MM.1S (cell line): ENCODE results near the gene NR5A2.

ENCODE experiments used
- DNase-seq: peaks from one replicate; pipeline ENCODE4 v3.0.0-alpha.2; 2015
- H2AFZ ChIP-seq: fragments of 300-600 bp; sonication (generic); 2 replicates; pipeline ENCODE4 v1.6.0; 2016; ENCODE audit warnings: antibody characterized with exemption, low read length
- H3F3A ChIP-seq: fragments of 300-600 bp; sonication (generic); 2 replicates; pipeline ENCODE4 v1.6.1; 2016; ENCODE audit warnings: mild to moderate bottlenecking, antibody characterized with exemption, low read length, moderate library complexity, mixed read lengths; ENCODE audit not compliant: insufficient read depth
- H3K27ac ChIP-seq: fragments of 300-600 bp; sonication (generic); 2 replicates; pipeline ENCODE4 v1.5.1; 2016; ENCODE audit warnings: mild to moderate bottlenecking, low read length
- H3K27me3 ChIP-seq: fragments of 300-600 bp; sonication (generic); replicated peaks from 2 replicates; pipeline ENCODE4 v1.6.0; 2016; ENCODE audit warnings: low read length; ENCODE audit not compliant: insufficient read depth
- H3K36me3 ChIP-seq: fragments of 300-600 bp; sonication (generic); replicated peaks from 2 replicates; pipeline ENCODE4 v1.6.1; 2016; ENCODE audit warnings: mild to moderate bottlenecking, low read length, mixed read lengths; ENCODE audit not compliant: insufficient read depth
- H3K4me1 ChIP-seq: fragments of 300-600 bp; sonication (generic); 2 replicates; pipeline ENCODE4 v1.6.1; 2016; ENCODE audit warnings: low read length, mixed read lengths
- H3K4me2 ChIP-seq: fragments of 300-600 bp; sonication (generic); 2 replicates; pipeline ENCODE4 v1.6.0; 2016; ENCODE audit warnings: low read depth, low read length
- H3K4me3 ChIP-seq: fragments of 300-600 bp; sonication (generic); 2 replicates; pipeline ENCODE4 v1.5.1; 2016; ENCODE audit warnings: low read length, mixed read lengths
- H3K79me2 ChIP-seq: fragments of 300-600 bp; sonication (generic); 2 replicates; pipeline ENCODE4 v1.6.1; 2016; ENCODE audit warnings: mixed run types, low read length, mixed read lengths
- H3K9ac ChIP-seq: fragments of 300-600 bp; sonication (generic); 2 replicates; pipeline ENCODE4 v1.6.1; 2016; ENCODE audit warnings: low read length, mixed read lengths
- H3K9me2 ChIP-seq: fragments of 300-600 bp; sonication (generic); replicated peaks from 2 replicates; pipeline ENCODE4 v1.6.1; 2016; ENCODE audit warnings: mild to moderate bottlenecking, low read length, mixed read lengths; ENCODE audit not compliant: insufficient read depth
- H3K9me3 ChIP-seq: fragments of 300-600 bp; sonication (generic); replicated peaks from 2 replicates; pipeline ENCODE4 v1.6.1; 2016; ENCODE audit warnings: mild to moderate bottlenecking, low read length, mixed read lengths; ENCODE audit not compliant: insufficient read depth
- H4K20me1 ChIP-seq: fragments of 300-600 bp; sonication (generic); 2 replicates; pipeline ENCODE4 v1.6.1; 2016; ENCODE audit warnings: mild to moderate bottlenecking, low read length, moderate library complexity, mixed read lengths; ENCODE audit not compliant: insufficient read depth
- CTCF ChIP-seq: fragments of 300-600 bp; sonication (generic); IDR thresholded peaks from 2 replicates; pipeline ENCODE4 v1.5.1; 2016; ENCODE audit warnings: antibody characterized with exemption, low read length, mixed read lengths
- EZH2 ChIP-seq: fragments of 300-600 bp; sonication (generic); optimal IDR thresholded peaks from 2 replicates; pipeline ENCODE3; 2017; ENCODE audit warnings: low read depth, mild to moderate bottlenecking, antibody characterized with exemption, low read length, mixed read lengths
- EZH2phosphoT487 ChIP-seq: fragments of 300-600 bp; sonication (generic); IDR thresholded peaks from 2 replicates; pipeline ENCODE4 v1.6.1; 2018; ENCODE audit warnings: antibody characterized with exemption, low read length

Gene NR5A2

DNA sequence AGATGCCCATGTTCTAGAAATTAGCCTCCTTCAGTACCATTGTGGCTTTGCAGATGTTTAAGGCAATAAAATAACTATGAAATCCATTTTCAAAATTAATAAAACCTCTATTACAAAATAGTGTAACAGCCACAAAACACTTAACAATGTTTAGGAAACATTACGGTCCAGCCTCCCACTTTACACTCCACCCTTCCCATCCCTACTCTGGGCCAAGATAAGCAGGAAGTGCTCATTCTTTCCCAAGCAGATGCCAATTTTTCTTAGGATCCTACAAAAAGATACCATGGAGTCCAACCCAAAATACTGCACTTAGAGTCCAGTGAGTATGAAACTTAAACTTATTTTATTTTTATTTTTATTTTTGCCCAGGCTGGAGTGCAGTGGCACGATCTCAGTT is 150.8 kb downstream of the NR5A2 start:
- Histone ChIP-seq H4K20me1 (no peaks in the 10 kb centered on the region), H3K4me2 (no peak overlapping the region), H3K9me2 (no peaks in the 10 kb centered on the region), H3K27ac (no peak overlapping the region), H3K27me3 (no peaks in the 10 kb centered on the region), H2AFZ (no peak overlapping the region), H3K79me2 (no peaks in the 10 kb centered on the region), H3K9me3 (no peaks in the 10 kb centered on the region), H3K36me3 (no peaks in the 10 kb centered on the region), H3K4me3 (no peak overlapping the region), H3K4me1 (no peaks in the 10 kb centered on the region), H3K9ac (no peak overlapping the region), H3F3A (no peaks in the 10 kb centered on the region)
- no peak for DNase-seq
- no peak for TF ChIP-seq CTCF
- TF ChIP-seq EZH2phosphoT487, result no peak
- TF ChIP-seq EZH2, result no peak

DNA sequence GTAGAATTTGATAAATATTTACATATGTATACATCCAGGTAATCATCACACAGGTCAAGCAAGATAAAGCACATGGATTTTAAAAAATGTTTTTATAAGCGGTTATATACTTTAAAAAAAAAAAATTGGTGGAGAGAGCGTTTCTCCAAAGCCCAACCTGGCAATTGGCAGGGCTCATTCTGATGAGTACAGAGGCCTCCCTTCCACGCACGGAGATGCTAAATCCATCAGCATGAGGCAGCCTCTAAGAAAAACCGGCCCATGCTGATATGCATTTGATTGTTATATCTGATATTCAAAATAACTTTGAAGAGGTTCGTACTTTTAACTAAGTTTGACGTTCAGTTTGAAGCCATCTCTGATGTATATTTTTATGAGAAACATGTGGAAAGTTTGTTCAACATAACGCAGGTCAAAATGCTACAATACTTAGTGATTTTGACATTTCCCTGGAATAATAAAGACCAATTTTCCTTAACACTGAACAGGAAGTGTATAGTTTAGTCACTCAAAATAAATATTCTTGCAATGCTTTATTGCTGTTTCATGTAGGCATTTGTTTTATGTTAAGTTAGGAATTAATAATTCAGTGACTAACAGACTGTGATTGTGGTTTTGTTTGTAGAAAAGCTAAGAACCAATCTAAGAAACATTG is 151.7 kb downstream of the NR5A2 start:
- Histone ChIP-seq H3K4me1 (no peaks in the 10 kb centered on the region), H2AFZ (no peak overlapping the region), H3K9ac (no peak overlapping the region), H3K9me2 (no peaks in the 10 kb centered on the region), H4K20me1 (no peaks in the 10 kb centered on the region), H3K27ac (no peak overlapping the region), H3K9me3 (no peaks in the 10 kb centered on the region), H3K79me2 (no peaks in the 10 kb centered on the region), H3K4me2 (no peak overlapping the region), H3K4me3 (no peak overlapping the region), H3F3A (no peaks in the 10 kb centered on the region), H3K36me3 (no peaks in the 10 kb centered on the region), H3K27me3 (no peaks in the 10 kb centered on the region)
- no peak for DNase-seq
- TF ChIP-seq EZH2 (no peak), EZH2phosphoT487 (no peak), CTCF (no peak)

- no peaks in the 10 kb centered on the region for H3K79me2 ChIP-seq
- H4K20me1 ChIP-seq, result no peaks in the 10 kb centered on the region
- no peak overlapping the region for H2AFZ ChIP-seq
- no peak overlapping the region for H3K4me3 ChIP-seq
- H3K9ac ChIP-seq, result no peak overlapping the region
- TF ChIP-seq EZH2 (no peak), CTCF (no peak), EZH2phosphoT487 (no peak)
- no peaks in the 10 kb centered on the region for H3K36me3 ChIP-seq
- no peaks in the 10 kb centered on the region for H3K4me1 ChIP-seq
- no peak overlapping the region for H3K4me2 ChIP-seq
- no peaks in the 10 kb centered on the region for H3F3A ChIP-seq
- no peaks in the 10 kb centered on the region for H3K27me3 ChIP-seq
- H3K9me3 ChIP-seq, result no peaks in the 10 kb centered on the region
- no peaks in the 10 kb centered on the region for H3K9me2 ChIP-seq
- no peak overlapping the region for H3K27ac ChIP-seq
- DNase-seq, result no peak
Observed at GRCh38 chr1:200179781-200180160, 152.3 kb downstream of the NR5A2 start.
